HG03378 (cell line): ENCODE data around the gene MAGEA9B.
A peak's percentile ranks its signal among the peaks of the same experiment; 100 is the strongest.
"Not testable (repeated sequence)": the region's sequence is repeated elsewhere in the genome, so short reads cannot be mapped to it uniquely, and the experiment has no call there.

Experiments
- ATAC-seq: cut with Tn5 transposase; IDR thresholded peaks from one replicate; pipeline ENCODE4 v1.9.1; 2021; ENCODE audit warnings: mild to moderate bottlenecking, moderate library complexity; ENCODE audit not compliant: unreplicated experiment

MAGEA9B gene, protein sequence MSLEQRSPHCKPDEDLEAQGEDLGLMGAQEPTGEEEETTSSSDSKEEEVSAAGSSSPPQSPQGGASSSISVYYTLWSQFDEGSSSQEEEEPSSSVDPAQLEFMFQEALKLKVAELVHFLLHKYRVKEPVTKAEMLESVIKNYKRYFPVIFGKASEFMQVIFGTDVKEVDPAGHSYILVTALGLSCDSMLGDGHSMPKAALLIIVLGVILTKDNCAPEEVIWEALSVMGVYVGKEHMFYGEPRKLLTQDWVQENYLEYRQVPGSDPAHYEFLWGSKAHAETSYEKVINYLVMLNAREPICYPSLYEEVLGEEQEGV

GRCh38 chrX:149587359-149587758 lies at the start of gene MAGEA9B:
Gene MAGEA9B (minus strand): TSS chrX:149587459. CDS start chrX:149583179, 4,280 bp downstream.
- not testable (repeated sequence) for ATAC-seq

- no peak for ATAC-seq
Observed at GRCh38 chrX:149633511-149633910, 46.3 kb upstream of the MAGEA9B start.

DNA sequence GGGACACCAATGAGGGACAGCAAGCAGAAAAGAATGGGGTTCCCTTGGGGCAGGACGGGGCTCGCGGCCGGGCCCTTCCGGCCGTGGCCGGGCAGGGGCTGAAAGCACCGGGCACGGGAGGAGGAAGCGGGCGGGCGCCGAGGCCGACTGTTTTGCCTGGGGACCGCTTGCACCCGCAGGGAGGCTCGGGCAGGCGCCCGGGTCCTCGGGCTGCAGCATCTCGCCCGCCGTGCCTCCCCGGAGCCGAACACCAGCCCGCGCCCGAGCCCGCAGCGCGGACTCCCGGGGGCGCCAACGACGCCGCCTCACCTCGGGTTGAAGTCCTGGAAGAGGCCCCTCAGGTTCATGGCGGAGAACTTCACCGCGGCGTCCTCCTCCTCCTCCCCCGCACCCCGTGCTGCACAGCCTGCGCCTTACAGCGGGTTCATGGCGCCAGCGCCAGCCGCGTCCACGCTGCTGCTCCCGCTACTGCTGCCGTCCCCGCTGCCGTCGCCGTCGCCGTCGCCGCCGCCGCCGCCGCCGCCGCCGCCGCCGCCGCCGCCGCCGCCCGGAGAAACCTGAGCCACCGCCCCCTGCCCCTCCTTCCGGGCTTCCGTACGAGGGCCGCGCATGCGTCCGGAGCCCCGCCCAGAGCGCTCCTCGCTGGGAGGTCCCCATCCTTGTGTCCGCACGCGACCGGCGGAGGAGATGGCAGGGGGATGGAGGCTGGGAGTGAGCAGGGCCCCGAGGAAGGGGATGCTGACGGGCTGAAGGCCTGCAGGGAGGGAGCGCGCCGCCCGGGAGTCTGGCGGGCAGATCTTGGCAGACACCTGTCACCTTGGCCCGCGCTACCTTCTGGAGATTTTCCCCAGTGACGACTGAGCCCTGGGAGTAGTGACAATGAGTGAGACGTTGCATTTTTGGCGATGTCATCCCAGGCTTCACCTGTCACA lies 44.2 kb upstream of the MAGEA9B start, which contains the start of gene TMEM185A:
Gene TMEM185A (minus strand): TSS at position 559 of the 932 bp plus-strand sequence. CDS start 212 bp downstream, at position 347.
- ATAC-seq: peak; percentile 54

DNA sequence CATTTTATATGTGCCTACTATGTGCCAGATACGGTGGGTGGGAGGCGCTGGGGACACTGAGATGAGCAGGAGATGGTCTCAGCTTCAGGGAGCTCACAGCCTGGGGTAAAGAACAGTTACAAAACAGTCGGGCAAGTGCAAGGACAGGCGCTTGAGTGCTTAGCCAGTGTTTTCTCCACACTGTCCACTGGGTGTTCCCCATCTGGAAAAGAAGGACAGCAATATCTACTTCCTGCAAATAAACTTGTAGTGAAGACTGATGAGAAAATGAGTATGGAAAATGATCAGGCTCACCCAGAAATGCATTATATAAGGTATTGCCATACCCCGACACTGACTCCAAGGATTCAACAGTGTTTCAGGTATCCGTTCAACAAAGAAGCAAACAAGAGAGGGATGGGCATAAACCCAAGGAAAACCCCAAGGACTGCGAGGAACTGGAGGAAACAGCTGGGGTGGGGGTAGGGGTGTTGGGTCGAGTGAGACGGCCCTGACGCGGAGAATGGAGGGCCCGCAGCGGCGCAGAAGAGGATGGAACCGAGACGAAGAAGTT lies 43.5 kb upstream of the MAGEA9B start:
- ATAC-seq: peak; percentile 8

DNA sequence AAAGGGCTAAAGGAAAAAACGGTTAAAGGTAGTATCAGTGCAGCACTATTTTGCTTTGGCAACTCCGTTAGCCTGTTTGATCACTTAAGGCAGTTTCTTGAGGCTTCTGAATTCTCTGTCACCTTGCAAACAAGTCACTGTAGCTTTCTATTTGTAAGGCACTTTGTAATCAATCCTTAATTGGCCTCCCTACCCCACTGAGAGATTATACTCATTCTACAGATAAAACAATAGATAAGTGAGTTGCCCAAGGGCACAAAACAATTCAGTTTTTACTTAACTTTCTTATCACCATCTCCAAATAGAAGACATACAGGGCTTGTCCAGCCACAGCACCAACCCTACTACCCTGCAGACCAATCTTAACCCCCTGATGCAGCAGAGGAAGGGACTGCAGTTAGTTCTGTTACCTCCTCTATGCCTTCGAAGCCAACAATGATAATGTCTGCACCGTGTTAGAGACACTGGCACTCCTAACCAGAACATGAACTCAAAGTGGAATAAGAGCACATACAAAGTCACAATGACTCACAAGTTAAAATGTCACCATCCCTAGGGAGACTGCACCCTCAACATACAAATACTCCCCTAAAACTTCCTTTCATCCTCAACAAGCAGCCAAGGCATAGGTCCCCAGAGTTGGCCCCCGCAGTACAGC lies 42.6 kb upstream of the MAGEA9B start:
- no peak for ATAC-seq

DNA sequence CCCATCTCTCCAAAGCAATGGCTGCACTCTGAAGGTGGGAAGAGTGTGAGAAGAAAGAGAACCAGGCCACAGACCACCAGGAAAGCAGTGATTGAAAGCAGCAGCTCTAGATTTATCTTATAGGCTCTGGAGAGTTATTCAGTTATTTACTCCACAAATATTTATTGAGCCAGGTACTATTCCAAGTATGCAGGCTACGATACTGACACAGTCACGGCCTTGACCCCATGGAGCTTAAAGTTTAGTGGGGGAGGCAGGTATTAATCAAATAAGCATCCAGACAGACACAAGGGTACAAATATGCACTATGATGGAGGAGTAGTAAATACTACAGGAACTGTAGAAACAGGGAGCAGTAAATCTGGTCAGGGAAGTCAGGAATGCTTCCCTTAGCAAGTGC lies 41.5 kb upstream of the MAGEA9B start:
- no peak for ATAC-seq

- ATAC-seq: no peak
Observed at GRCh38 chrX:149628280-149628679, 41.0 kb upstream of the MAGEA9B start.

DNA sequence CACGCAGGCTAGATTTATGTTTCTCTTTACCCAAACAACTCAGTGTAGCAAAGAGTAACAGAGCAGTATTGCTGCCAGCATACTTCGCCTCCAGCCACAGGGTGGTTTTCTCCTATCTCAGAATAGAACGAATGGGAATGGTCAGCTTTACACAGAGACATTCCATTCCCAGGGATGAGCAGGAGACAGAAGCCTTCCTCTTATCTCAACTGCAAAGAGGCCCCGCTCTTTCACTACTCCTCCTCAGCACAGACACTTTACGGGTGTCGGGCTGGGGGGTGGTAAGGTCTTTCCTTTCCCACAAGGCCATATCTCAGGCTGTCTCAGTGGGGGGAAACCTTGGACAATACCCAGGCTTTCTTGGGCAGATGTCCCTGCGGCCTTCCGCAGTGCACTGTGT lies 39.6 kb upstream of the MAGEA9B start:
- not testable (repeated sequence) for ATAC-seq

DNA sequence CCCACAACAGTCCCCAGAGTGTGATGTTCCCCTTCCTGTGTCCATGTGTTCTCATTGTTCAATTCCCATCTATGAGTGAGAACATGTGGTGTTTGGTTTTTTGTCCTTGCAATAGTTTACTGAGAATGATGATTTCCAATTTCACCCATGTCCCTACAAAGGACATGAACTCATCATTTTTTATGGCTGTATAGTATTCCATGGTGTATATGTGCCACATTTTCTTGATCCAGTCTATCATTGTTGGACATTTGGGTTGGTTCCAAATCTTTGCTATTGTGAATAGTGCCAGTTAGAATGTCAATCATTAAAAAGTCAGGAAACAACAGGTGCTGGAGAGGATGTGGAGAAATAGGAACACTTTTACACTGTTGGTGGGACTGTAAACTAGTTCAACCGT lies 32.4 kb upstream of the MAGEA9B start:
- not testable (repeated sequence) for ATAC-seq

DNA sequence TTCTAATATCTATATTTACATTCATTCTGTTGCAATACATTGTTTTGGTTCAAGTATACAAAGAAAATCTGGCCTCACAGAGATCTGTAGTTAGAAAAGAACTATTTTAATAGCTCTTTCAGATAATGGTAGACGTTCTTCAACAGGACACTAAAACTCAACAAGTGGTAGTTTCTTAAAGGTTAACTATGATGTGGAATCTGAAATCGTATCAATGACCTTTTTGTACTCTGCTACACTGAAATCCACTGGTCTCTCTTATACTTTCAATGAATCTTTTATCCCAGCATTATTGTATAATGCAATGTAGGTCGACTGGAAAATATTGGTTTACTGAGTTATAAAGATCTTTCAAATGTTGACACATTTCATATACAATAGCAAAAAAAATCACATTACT lies 31.6 kb upstream of the MAGEA9B start:
- no peak for ATAC-seq

DNA sequence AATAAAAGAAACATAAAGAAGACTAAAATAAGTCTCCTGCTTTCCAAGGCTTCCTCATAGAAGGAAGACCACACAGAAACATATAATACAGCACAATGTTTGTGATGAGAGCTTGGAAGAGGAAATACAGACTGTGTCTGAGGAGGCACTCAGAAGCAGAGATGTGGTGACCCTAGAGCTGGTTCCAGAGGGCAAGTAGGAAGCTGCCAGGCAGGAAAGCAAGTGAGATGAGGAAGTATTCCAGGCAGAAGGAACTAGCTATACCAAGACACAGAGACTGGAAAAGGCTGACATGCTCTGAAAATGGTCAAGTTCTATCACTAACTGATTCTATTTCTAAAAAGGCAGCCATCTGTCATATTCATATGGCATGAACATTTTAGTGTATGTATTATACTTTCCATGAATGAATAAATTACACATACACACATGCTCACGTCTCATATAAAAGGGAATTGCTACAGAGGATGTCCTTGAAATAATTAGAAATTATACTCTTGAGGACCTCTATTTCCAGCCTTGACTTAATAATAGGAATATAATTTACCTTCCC lies 24.4 kb upstream of the MAGEA9B start:
- ATAC-seq: no peak

GRCh38 chrX:149610511-149610910 lies 23.3 kb upstream of the MAGEA9B start:
- ATAC-seq: no peak

- ATAC-seq: no peak
Observed at GRCh38 chrX:149607699-149608098, 20.4 kb upstream of the MAGEA9B start.

DNA sequence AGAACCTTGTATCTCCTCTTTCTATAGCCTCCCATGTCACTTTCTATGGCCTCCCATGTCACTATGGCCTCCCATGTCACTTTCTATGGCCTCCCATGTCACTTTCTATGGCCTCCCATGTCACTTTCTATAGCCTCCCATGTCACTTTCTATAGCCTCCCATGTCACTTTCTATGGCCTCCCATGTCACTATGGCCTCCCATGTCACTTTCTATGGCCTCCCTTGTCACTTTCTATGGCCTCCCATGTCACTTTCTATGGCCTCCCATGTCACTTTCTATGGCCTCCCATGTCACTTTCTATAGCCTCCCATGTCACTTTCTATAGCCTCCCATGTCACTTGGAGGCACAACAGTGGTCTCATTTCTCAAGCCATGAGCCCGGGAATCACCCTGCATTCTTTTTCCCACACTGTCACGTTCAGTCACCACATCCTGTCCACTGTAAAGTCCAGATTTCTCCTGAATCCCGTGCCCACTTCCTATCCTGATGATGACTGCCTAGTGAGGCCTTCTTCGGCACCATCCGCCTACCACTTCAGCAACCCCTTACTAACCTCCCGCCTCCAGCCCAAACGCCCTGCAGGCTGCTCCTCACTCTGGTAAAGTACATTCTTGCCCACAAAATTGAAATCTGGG lies 18.1 kb upstream of the MAGEA9B start:
- not testable (repeated sequence) for ATAC-seq

- ATAC-seq: not testable (repeated sequence)
Observed at GRCh38 chrX:149598603-149599002, 11.3 kb upstream of the MAGEA9B start.

GRCh38 chrX:149595943-149596342 lies 8.7 kb upstream of the MAGEA9B start:
- not testable (repeated sequence) for ATAC-seq

- ATAC-seq: not testable (repeated sequence)
Observed at GRCh38 chrX:149595214-149595613, 8.0 kb upstream of the MAGEA9B start, which contains the start of gene HSFX2. Gene HSFX2 (minus strand): TSS chrX:149595314. CDS start chrX:149594700, 614 bp downstream.

- not testable (repeated sequence) for ATAC-seq
Observed at GRCh38 chrX:149590993-149591392, 3.7 kb upstream of the MAGEA9B start.

DNA sequence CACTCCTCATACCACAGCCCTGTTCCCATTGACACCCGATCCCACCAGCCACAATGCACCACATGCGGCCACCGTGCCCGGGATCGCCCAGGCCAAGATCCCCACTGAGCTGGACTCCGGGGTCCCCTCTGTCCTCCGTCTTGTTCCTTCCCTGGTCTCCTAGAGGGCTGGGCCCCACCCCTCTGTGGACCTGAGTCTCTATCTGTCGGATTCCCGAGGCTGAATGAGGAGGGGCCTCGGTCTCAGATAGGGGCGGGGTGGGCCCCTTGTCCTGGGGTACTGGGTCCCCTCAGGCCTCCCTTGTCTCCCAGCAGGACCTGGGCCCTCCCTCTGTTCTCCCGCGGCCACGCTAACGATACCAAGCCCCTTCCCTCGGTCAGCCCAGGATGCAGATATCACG lies 1.6 kb downstream of the MAGEA9B start:
- ATAC-seq: not testable (repeated sequence)

DNA sequence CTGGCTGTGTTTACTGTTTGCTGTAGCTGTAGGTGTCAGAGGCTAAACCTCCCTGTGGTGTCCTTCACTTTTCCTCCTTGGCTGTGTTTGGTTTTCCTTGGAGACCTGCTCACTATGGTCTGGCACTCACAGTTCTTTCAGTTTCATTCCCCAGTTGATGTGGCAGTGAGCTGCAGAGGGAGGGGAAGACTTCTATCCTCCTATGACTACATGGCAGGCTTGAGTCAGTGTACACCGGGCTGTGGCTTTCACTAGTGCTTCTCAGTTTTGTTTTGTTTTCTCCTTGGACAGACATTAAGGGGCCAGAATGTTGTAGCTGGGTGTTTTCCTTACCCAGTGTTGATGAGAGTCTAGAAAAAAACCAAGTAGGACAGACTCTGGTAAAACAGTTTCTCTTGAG lies 13.8 kb downstream of the MAGEA9B start:
- ATAC-seq: peak; percentile 100
